H1 (cell line): ENCODE results near the gene TXN2. TPM values are rescaled to one million over a fixed set of nuclear protein-coding genes. Genes with fewer than 3 reads are reported as not detected.

Source experiments
- BCL11A ChIP-seq, 2 experiments: IDR thresholded peaks; one replicate each; pipeline ENCODE4 v1.6.1; 2011; ENCODE audit warnings: low read depth in 2 of 2, low read length in 2 of 2, mild to moderate bottlenecking in 2 of 2
- CREB1 ChIP-seq: IDR thresholded peaks from 2 replicates; pipeline ENCODE4 v1.6.1; 2012; ENCODE audit warnings: inconsistent platforms
- CTCF ChIP-seq, 3 experiments: IDR thresholded peaks; 1 replicate in 2 of 3; 2 replicates in 1 of 3; pipeline versions ENCODE4 v1.5.1 to v1.6.1; 2011; ENCODE audit warnings: low read length in 3 of 3, mild to moderate bottlenecking in 3 of 3, inconsistent platforms in 2 of 3, low read depth in 1 of 3, moderate library complexity in 1 of 3; ENCODE audit not compliant: insufficient read depth in 1 of 3; ENCODE audit errors: control extremely low read depth in 1 of 3
- EP300 ChIP-seq, 2 experiments: IDR thresholded peaks; 1 replicate in 1 of 2; 2 replicates in 1 of 2; pipeline ENCODE4 v1.6.1; 2011 to 2012; ENCODE audit warnings: low read depth in 2 of 2, low read length in 2 of 2, mild to moderate bottlenecking in 2 of 2, borderline replicate concordance in 1 of 2, inconsistent platforms in 1 of 2, moderate library complexity in 1 of 2
- FOSL1 ChIP-seq: IDR thresholded peaks from 2 replicates; pipeline ENCODE4 v1.6.1; 2011; ENCODE audit warnings: mild to moderate bottlenecking, low read depth, low read length, moderate library complexity; ENCODE audit not compliant: insufficient read depth
- NRF1 ChIP-seq: IDR thresholded peaks from 2 replicates; pipeline ENCODE4 v1.6.1; 2011; ENCODE audit warnings: mild to moderate bottlenecking, low read depth, low read length, improper control_type of control experiment
- POLR2A ChIP-seq, 2 experiments: IDR thresholded peaks; 1 replicate in 1 of 2; 2 replicates in 1 of 2; pipeline ENCODE4 v1.6.1; 2011; ENCODE audit warnings: low read depth in 2 of 2, low read length in 2 of 2, mild to moderate bottlenecking in 2 of 2; ENCODE audit errors: control extremely low read depth in 1 of 2
- RAD21 ChIP-seq, 2 experiments: IDR thresholded peaks in 1 of 2; conservative IDR thresholded peaks in 1 of 2; 2 replicates each; pipeline ENCODE4 v1.6.1; 2011; ENCODE audit warnings: low read depth in 2 of 2, low read length in 2 of 2, improper control_type of control experiment in 1 of 2, inconsistent platforms in 1 of 2, mild to moderate bottlenecking in 1 of 2, moderate library complexity in 1 of 2
- SIN3A ChIP-seq, 2 experiments: IDR thresholded peaks in 1 of 2; conservative IDR thresholded peaks in 1 of 2; 2 replicates each; pipeline ENCODE4 v1.6.1; 2011 to 2012; ENCODE audit warnings: low read length in 2 of 2, improper control_type of control experiment in 1 of 2, low read depth in 1 of 2, mild to moderate bottlenecking in 1 of 2
- YY1 ChIP-seq: IDR thresholded peaks from 2 replicates; pipeline ENCODE4 v1.6.1; 2011; ENCODE audit warnings: low read depth, mild to moderate bottlenecking, low read length
- ZNF274 ChIP-seq: IDR thresholded peaks from 2 replicates; pipeline ENCODE4 v1.7.0; 2012; ENCODE audit warnings: low read length, borderline replicate concordance; ENCODE audit errors: extremely low read depth
- polyA plus RNA-seq, 7 experiments: library from polyadenylated mRNA; depleted of rRNA in 3 of 7; stranded (reverse) in 5 of 7; unstranded in 2 of 7; fragments of >200 nt in 5 of 7; fragments of 200-250 nt in 2 of 7; gene quantifications; 1 replicate in 5 of 7; 2 replicates in 1 of 7; 4 replicates in 1 of 7; pipeline versions ENCODE4 v1.2.1 to v1.2.3, GENCODE V29; 2011 to 2013; ENCODE audit warnings: missing spikeins in 2 of 7, mixed read lengths in 2 of 7
- total RNA-seq: library from RNA; stranded (reverse); fragmentation: NEBNext Ultra II Directional; extraction: Animal tissue kit (Norgen Biotek cat#: 25700); gene quantifications from 2 replicates; pipeline ENCODE4 v1.2.1, GENCODE V29; 2021

The TXN2 gene
- total and polyA plus RNA-seq, 2 of the 8 experiments (the other 6 are each of a cell fraction or from before 2014, with no cell fraction given): 47.5 to 116 TPM

GRCh38 chr22:36467042-36467810, 14.2 kb downstream of the TXN2 start (continued):
- no peak for TF ChIP-seq CTCF (IDR thresholded peaks at IDR 0.05; ENCODE audit: control extremely low read depth in 1 of 3, insufficient read depth in 1 of 3, low read depth in 1 of 3, low read length in 3 of 3)
- no peak for TF ChIP-seq SIN3A (conservative IDR thresholded peaks at IDR 0.05 in 1 of 2, IDR thresholded peaks at IDR 0.05 in 1 of 2; ENCODE audit: low read depth in 1 of 2, low read length in 2 of 2)
- no peak for TF ChIP-seq EP300 (IDR thresholded peaks at IDR 0.05; ENCODE audit: borderline replicate concordance in 1 of 2, low read depth in 2 of 2, low read length in 2 of 2)
- no peak for TF ChIP-seq NRF1
- TF ChIP-seq RAD21 (IDR thresholded peaks at IDR 0.05 in 1 of 2, conservative IDR thresholded peaks at IDR 0.05 in 1 of 2; ENCODE audit: low read depth in 2 of 2, low read length in 2 of 2): no peak
- no peak for TF ChIP-seq CREB1
- no peak for TF ChIP-seq YY1
- no peak for TF ChIP-seq POLR2A (IDR thresholded peaks at IDR 0.05; ENCODE audit: control extremely low read depth in 1 of 2, low read depth in 2 of 2, low read length in 2 of 2)
- no peak for TF ChIP-seq ZNF274
- no peak for TF ChIP-seq FOSL1
- TF ChIP-seq BCL11A (IDR thresholded peaks at IDR 0.05; ENCODE audit: low read depth in 2 of 2, low read length in 2 of 2): no peak
